Activated B cell treated with CpG ODN at 0.5 μM for 24 hours (primary cell): Measurements from ENCODE around the gene GFRA1. TPM values are rescaled to one million over a fixed set of nuclear protein-coding genes. Genes with fewer than 3 reads are reported as not detected.

ENCODE experiments used
- ATAC-seq: fragments of 200-7000 bp; cut with Tn5 transposase; one replicate; pipeline ENCODE4 v1.10.0; 2021; ENCODE audit warnings: low read depth, mild to moderate bottlenecking, moderate library complexity
- CTCF ChIA-PET: fragments of 350-600 bp; sonication (Branson Sonifier 250); formaldehyde crosslinking; loops from one replicate; lab custom pipeline; 2021; ENCODE audit warnings: antibody characterized with exemption; lab: Charles Lee
- POLR2A ChIA-PET: fragments of 350-600 bp; sonication (Branson Sonifier 250); formaldehyde crosslinking; loops from one replicate; lab custom pipeline; 2021; ENCODE audit warnings: antibody characterized with exemption; lab: Charles Lee
- DNase-seq: peaks from one replicate; pipeline ENCODE4 v3.0.0; 2022
- H3K27ac Mint-ChIP-seq: one replicate; pipeline ENCODE4 v1.8.0; 2020; ENCODE audit warnings: mixed read lengths
- H3K27me3 Mint-ChIP-seq: one replicate; pipeline ENCODE4 v1.8.0; 2021; ENCODE audit warnings: mixed read lengths
- H3K36me3 Mint-ChIP-seq: one replicate; pipeline ENCODE4 v1.8.0; 2021; ENCODE audit warnings: low read depth, mixed read lengths
- H3K4me1 Mint-ChIP-seq: one replicate; pipeline ENCODE4 v1.8.0; 2021; ENCODE audit warnings: mixed read lengths
- H3K4me3 Mint-ChIP-seq: one replicate; pipeline ENCODE4 v1.8.0; 2020; ENCODE audit warnings: mild to moderate bottlenecking, mixed read lengths
- H3K9me3 Mint-ChIP-seq: one replicate; pipeline ENCODE4 v1.8.0; 2020; ENCODE audit warnings: mixed read lengths
- CTCF ChIP-seq: fragments of 200-600 bp; IDR thresholded peaks from one replicate; pipeline ENCODE4 v1.8.0; 2022; ENCODE audit warnings: antibody characterized with exemption, mild to moderate bottlenecking
- intact Hi-C: fragments of 100-400 bp; cut with micrococcal nuclease; formaldehyde crosslinking; loops from one replicate; pipeline ENCODE4 v1.15.1; 2024
- total RNA-seq: library from RNA; stranded (reverse); gene quantifications from 2 replicates; pipeline ENCODE4 v1.2.3, GENCODE V29; 2022

Gene GFRA1
- total RNA-seq, 1 donor from 2014 or later: not detected

GRCh38 chr10:116096526-116096925 lies 176.5 kb downstream of the GFRA1 start:
- no peak for ATAC-seq
- DNase-seq: no peak
- Mint-ChIP-seq H3K4me1 (no peaks in the 10 kb centered on the region), H3K9me3 (no peaks in the 10 kb centered on the region), H3K4me3 (no peak overlapping the region), H3K36me3 (no peaks in the 10 kb centered on the region), H3K27ac (no peak overlapping the region), H3K27me3 (no peaks in the 10 kb centered on the region)
- CTCF ChIA-PET: no interaction called here
- intact Hi-C loops: no loop called here
- no peak for TF ChIP-seq CTCF
- POLR2A ChIA-PET: no interaction called here

- no peaks in the 10 kb centered on the region for H3K27me3 Mint-ChIP-seq
- H3K27ac Mint-ChIP-seq: no peak overlapping the region
- ChIA-PET CTCF (no interaction called here), POLR2A (no interaction called here)
- no peaks in the 10 kb centered on the region for H3K36me3 Mint-ChIP-seq
- no peaks in the 10 kb centered on the region for H3K4me1 Mint-ChIP-seq
- H3K9me3 Mint-ChIP-seq: no peaks in the 10 kb centered on the region
- ATAC-seq: no peak
- intact Hi-C loops: no loop called here
- no peak for DNase-seq
- no peak for TF ChIP-seq CTCF
- no peak overlapping the region for H3K4me3 Mint-ChIP-seq
These were observed 178.7 kb downstream of the GFRA1 start for GRCh38 chr10:116094356-116094755.

- DNase-seq (no peak), ATAC-seq (no peak)
- no peaks in the 10 kb centered on the region for H3K4me1 Mint-ChIP-seq
- no peaks in the 10 kb centered on the region for H3K27me3 Mint-ChIP-seq
- H3K4me3 Mint-ChIP-seq: no peak overlapping the region
- intact Hi-C loops: no loop called here
- TF ChIP-seq CTCF: no peak
- ChIA-PET CTCF (no interaction called here), POLR2A (no interaction called here)
- H3K9me3 Mint-ChIP-seq: no peaks in the 10 kb centered on the region
- no peak overlapping the region for H3K27ac Mint-ChIP-seq
- no peaks in the 10 kb centered on the region for H3K36me3 Mint-ChIP-seq
These were observed 180.0 kb downstream of the GFRA1 start for GRCh38 chr10:116093031-116093430.

- no peak for TF ChIP-seq CTCF
- Mint-ChIP-seq H3K4me3 (no peak overlapping the region), H3K27ac (no peak overlapping the region), H3K9me3 (no peaks in the 10 kb centered on the region), H3K36me3 (no peaks in the 10 kb centered on the region), H3K4me1 (no peaks in the 10 kb centered on the region), H3K27me3 (no peaks in the 10 kb centered on the region)
- ChIA-PET POLR2A (no interaction called here), CTCF (no interaction called here)
- intact Hi-C loops: no loop called here
- ATAC-seq (no peak), DNase-seq (no peak)
These were observed 184.0 kb downstream of the GFRA1 start for GRCh38 chr10:116088985-116089384.

- POLR2A ChIA-PET: no interaction called here
- Mint-ChIP-seq H3K9me3 (no peaks in the 10 kb centered on the region), H3K4me3 (no peak overlapping the region), H3K4me1 (no peaks in the 10 kb centered on the region), H3K27me3 (no peaks in the 10 kb centered on the region), H3K36me3 (no peaks in the 10 kb centered on the region), H3K27ac (no peak overlapping the region)
- no peak for ATAC-seq
- no peak for TF ChIP-seq CTCF
- DNase-seq: no peak
- CTCF ChIA-PET: no interaction called here
- intact Hi-C loops: no loop called here
These were observed 187.7 kb downstream of the GFRA1 start for GRCh38 chr10:116085323-116085722.
